Glutamatergic neuron (in vitro differentiated cells): ENCODE measurements around the gene UBE2L3. TPM values are rescaled to one million over a fixed set of nuclear protein-coding genes. Genes with fewer than 3 reads are reported as not detected.
A peak's percentile ranks its signal among the peaks of the same experiment; 100 is the strongest.
"Not testable (repeated sequence)": the region's sequence is repeated elsewhere in the genome, so short reads cannot be mapped to it uniquely, and the experiment has no call there.

ENCODE experiments used
- DNase-seq: peaks from one replicate; pipeline ENCODE4 v3.0.0; 2022
- H3K27ac Mint-ChIP-seq: one replicate; pipeline ENCODE4 v1.8.0; 2020; ENCODE audit warnings: mild to moderate bottlenecking, mixed read lengths, inconsistent platforms; ENCODE audit not compliant: unreplicated experiment
- H3K27me3 Mint-ChIP-seq: one replicate; pipeline ENCODE4 v1.8.0; 2020; ENCODE audit warnings: mild to moderate bottlenecking, moderate library complexity, mixed read lengths, inconsistent platforms; ENCODE audit not compliant: unreplicated experiment
- H3K36me3 Mint-ChIP-seq: one replicate; pipeline ENCODE4 v1.8.0; 2020; ENCODE audit warnings: mild to moderate bottlenecking, mixed read lengths, inconsistent platforms; ENCODE audit not compliant: unreplicated experiment
- H3K4me1 Mint-ChIP-seq: one replicate; pipeline ENCODE4 v1.8.0; 2020; ENCODE audit warnings: mild to moderate bottlenecking, low read depth, mixed read lengths, inconsistent platforms; ENCODE audit not compliant: unreplicated experiment
- H3K4me3 Mint-ChIP-seq: one replicate; pipeline ENCODE4 v1.8.0; 2020; ENCODE audit warnings: mild to moderate bottlenecking, mixed read lengths, inconsistent platforms; ENCODE audit not compliant: unreplicated experiment
- H3K9me3 Mint-ChIP-seq: one replicate; pipeline ENCODE4 v1.8.0; 2020; ENCODE audit warnings: mild to moderate bottlenecking, moderate library complexity, mixed read lengths, inconsistent platforms; ENCODE audit not compliant: unreplicated experiment
- total RNA-seq: library from RNA; stranded (reverse); fragmentation: NEBNext Ultra II Directional; extraction: Animal tissue kit (Norgen Biotek cat#: 25700); gene quantifications from one replicate; pipeline ENCODE4 v1.2.1, GENCODE V29; 2021; ENCODE audit not compliant: unreplicated experiment
- TF ChIP-seq, protein P1 (sequence below): fragments of 200-600 bp; sonication (generic); IDR thresholded peaks from one replicate; pipeline ENCODE4 v1.5.0; 2021; ENCODE audit not compliant: partially characterized antibody, unreplicated experiment

The UBE2L3 gene
- total RNA-seq, 1 donor from 2014 or later, result 55.9 TPM

- Mint-ChIP-seq H3K27ac (no peak overlapping the region), H3K27me3 (peaks cover 4% of the 10 kb centered on the region), H3K4me1 (peaks cover 37% of the 10 kb centered on the region), H3K36me3 (peaks cover 6% of the 10 kb centered on the region), H3K9me3 (peaks cover 12% of the 10 kb centered on the region), H3K4me3 (no peak overlapping the region)
- TF ChIP-seq, protein P1, sequence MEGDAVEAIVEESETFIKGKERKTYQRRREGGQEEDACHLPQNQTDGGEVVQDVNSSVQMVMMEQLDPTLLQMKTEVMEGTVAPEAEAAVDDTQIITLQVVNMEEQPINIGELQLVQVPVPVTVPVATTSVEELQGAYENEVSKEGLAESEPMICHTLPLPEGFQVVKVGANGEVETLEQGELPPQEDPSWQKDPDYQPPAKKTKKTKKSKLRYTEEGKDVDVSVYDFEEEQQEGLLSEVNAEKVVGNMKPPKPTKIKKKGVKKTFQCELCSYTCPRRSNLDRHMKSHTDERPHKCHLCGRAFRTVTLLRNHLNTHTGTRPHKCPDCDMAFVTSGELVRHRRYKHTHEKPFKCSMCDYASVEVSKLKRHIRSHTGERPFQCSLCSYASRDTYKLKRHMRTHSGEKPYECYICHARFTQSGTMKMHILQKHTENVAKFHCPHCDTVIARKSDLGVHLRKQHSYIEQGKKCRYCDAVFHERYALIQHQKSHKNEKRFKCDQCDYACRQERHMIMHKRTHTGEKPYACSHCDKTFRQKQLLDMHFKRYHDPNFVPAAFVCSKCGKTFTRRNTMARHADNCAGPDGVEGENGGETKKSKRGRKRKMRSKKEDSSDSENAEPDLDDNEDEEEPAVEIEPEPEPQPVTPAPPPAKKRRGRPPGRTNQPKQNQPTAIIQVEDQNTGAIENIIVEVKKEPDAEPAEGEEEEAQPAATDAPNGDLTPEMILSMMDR, result no peak
- no peak for DNase-seq
These were observed 24.9 kb downstream of the UBE2L3 start for GRCh38 chr22:21592422-21592821.

- Mint-ChIP-seq H3K9me3 (peaks cover 12% of the 10 kb centered on the region), H3K36me3 (peaks cover 6% of the 10 kb centered on the region), H3K4me3 (peak overlapping the region; percentile 15), H3K27ac (peak overlapping the region; percentile 0), H3K27me3 (peaks cover 4% of the 10 kb centered on the region), H3K4me1 (peaks cover 30% of the 10 kb centered on the region)
- TF ChIP-seq, protein P1, result peak; percentile 60
- DNase-seq, result peak; percentile 47
These were observed 26.1 kb downstream of the UBE2L3 start for GRCh38 chr22:21593406-21594232.

DNA sequence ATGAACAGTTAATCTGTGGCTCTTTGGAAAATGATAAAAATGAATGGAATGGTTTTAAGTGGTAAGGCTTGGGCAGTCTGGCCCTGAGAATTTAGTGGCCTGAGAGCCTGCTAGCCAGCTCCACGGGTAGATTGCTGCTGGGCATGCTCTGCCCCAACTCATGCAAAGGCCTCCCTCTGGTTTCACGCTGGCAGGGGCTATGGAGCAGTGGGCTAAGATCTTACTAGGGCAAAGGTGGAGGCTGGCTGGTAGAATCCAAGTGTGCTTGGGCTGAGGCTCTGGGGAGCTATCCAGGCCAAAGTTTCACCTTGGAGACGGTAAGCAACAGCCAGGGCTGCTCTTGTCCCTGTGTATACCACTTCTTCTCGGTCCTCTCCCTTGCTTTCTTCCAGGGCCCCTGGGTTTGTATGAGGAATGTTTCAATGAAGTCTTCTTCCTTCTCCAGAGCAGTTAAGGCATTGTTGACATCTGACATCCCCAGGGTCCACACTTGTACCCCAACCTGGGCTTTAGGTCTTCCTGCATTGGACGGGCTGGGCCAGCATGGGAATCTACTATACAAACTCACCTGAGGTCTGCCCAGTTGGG lies 27.4 kb downstream of the UBE2L3 start:
- TF ChIP-seq, protein P1, result no peak
- peaks cover 36% of the 10 kb centered on the region for H3K4me1 Mint-ChIP-seq
- H3K4me3 Mint-ChIP-seq, result no peak overlapping the region
- no peak overlapping the region for H3K27ac Mint-ChIP-seq
- DNase-seq, result no peak
- peaks cover 6% of the 10 kb centered on the region for H3K36me3 Mint-ChIP-seq
- peaks cover 2% of the 10 kb centered on the region for H3K27me3 Mint-ChIP-seq
- peaks cover 10% of the 10 kb centered on the region for H3K9me3 Mint-ChIP-seq

DNA sequence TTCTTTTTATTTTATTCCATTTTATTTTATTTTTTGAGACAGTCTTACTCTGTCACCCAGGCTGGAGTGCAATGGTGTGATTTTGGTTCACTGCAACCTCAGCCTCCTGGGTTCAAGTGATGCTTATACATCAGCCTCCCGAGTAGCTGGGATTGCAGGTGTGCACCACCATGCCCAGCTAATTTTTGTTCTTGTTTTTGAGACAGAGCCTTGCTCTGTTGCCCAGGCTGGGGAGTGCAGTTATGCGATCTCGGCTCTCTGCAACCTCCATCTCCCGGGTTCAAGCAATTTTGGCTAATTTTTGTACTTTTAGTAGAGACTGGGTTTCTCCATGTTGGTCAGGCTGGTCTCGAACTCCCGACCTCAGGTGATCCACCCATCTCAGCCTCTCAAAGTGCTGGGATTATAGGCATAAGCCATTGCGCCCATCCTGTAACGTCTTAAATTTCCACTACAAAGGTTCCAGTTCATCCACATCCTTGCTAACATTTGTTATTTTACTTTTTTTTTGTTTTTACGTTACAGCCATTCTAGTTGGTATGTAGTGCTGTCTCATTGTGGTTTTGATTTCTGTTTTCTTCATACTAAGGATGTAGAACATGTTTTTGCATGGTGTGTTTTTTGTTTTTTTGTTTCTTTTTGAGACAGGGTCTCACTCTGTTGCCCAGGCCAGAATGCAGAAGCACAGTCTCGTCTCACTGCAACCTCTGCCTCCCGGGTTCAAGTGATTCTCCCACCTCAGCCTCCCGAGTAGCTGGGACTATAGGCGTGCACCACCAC lies 29.0 kb downstream of the UBE2L3 start:
- DNase-seq, H3K4me3 Mint-ChIP-seq, H3K27me3 Mint-ChIP-seq, H3K27ac Mint-ChIP-seq, H3K36me3 Mint-ChIP-seq: not testable (repeated sequence)
- Mint-ChIP-seq H3K9me3 (peaks cover 10% of the 10 kb centered on the region), H3K4me1 (peaks cover 25% of the 10 kb centered on the region)

DNA sequence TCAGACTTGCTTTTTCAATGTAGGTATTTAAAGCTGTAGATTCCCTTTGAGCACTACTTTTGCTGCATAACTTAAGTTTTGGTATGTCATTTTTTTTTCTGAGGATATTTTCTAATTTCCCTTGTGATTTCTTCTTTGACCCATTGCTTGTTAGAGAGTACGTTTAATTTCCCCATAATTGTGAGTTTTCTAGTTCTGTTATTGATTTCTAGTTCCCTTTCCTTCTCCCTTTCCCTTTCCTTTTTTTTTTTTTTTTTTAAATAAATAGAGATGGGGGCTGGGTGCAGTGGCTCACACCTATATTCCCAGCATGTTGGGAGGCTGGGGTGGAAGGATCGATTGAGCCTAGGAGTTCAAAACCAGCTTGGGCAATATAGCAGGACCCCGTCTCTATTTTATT lies 30.8 kb downstream of the UBE2L3 start:
- TF ChIP-seq, protein P1, result no peak
- Mint-ChIP-seq H3K36me3 (peaks cover 6% of the 10 kb centered on the region), H3K9me3 (peaks cover 10% of the 10 kb centered on the region), H3K4me1 (peaks cover 20% of the 10 kb centered on the region), H3K4me3 (no peak overlapping the region), H3K27me3 (peaks cover 5% of the 10 kb centered on the region), H3K27ac (no peak overlapping the region)
- DNase-seq, result no peak
